ENCODE results near the gene MYOM1.

DNA sequence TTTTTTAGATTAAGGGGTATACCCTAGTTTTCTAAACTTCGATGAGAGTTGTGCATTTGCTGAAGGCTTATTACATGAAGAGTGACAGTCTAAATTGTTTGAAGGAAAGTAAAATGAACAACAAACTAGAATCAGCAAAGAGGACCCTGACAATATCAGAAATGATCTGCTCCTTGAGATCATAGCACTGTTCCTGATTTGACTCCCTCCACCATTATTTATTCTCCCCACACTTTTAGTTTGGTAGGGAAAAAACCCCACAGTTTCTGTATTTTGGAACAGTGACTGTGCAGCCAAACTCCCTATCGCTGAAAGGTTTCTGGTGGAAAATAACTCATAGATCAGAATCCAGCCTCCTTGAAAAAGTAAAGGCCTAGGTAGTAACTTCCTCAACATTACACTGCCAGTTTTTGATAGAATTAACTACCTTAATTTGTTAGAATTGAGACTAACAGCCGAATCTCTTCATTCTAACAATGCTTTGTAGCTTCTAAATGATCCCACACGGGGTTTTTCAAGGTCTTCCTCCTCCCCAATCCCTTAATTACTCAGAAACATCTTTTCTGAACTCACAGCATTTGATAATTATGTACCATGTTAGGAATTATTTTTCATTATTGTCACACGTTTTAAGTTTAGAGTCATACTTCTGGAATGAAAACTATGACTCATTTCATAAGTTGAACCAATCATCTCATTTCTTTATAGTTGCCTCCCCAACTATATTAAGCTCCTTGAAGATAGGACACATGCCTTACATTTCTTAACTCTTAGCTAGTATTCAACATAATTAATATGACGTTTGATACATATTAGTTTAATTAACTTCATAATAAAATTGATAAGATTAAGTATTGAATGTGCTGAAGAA lies 30.7 kb upstream of the MYOM1 start:
- TF ChIP-seq EZH2 (IDR thresholded peaks at IDR 0.05) (no peak), POLR2AphosphoS5 (IDR thresholded peaks at IDR 0.05; ENCODE audit: borderline replicate concordance, low read depth, low read length) (no peak)

Measured in SK-N-MC (cell line).